Omental fat pad (tissue), 4 donors: Measurements from ENCODE around the gene ACSS2. TPM values are rescaled to one million over a fixed set of nuclear protein-coding genes. Genes with fewer than 3 reads are reported as not detected.

Source experiments
- ATAC-seq: fragments of 150-250 bp; one replicate; pipeline ENCODE4 v1.9.1; 2016; ENCODE audit warnings: mild to moderate bottlenecking, moderate library complexity; ENCODE audit not compliant: low FRiP score
- DNase-seq: peaks from one replicate; pipeline ENCODE4 v3.0.0-alpha.2; 2019; ENCODE audit warnings: low spot score
- CTCF ChIP-seq, 3 donors: fragments of 450-650 bp; IDR thresholded peaks; one replicate each; pipeline ENCODE4 v1.5.1; 2016 to 2017; ENCODE audit warnings: antibody characterized with exemption in 3 of 3, mild to moderate bottlenecking in 3 of 3, moderate library complexity in 2 of 3
- total RNA-seq, 4 donors: library from RNA; depleted of rRNA; stranded (reverse); fragments of >200 nt; gene quantifications; one replicate each; pipeline ENCODE4 v1.1.0, GENCODE V29; 2016

Gene ACSS2
- total RNA-seq, 4 donors from 2014 or later, result 72.4 to 119 (median 102) TPM

DNA sequence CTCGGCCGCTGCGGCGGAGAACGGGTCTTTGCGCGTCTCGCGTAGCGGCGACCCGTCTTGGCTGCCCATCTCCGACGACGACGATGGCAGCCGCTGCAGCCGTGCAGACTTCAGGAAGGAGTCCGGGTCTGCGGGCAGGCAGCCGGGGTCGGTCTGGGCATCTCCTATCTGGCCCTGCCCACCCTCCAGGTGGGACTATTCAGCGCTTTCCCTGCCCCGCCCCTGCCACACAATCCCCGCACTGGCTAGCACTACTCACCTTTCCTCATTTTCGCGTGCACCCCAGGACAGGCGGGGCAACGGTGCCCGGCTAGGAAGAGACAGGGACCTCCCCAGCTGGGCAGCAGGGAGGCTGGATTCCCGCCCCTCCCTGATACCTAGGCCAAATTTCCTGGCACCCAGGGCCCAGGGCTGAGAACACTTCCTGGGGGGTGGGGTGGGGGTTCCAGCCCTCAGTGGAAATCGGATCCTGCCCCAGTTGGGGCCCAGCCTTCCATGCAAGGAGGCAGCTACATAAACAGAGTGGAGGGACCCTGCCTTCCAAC lies 12.9 kb upstream of the ACSS2 start:
- DNase-seq, result no peak
- ATAC-seq, result no peak

DNA sequence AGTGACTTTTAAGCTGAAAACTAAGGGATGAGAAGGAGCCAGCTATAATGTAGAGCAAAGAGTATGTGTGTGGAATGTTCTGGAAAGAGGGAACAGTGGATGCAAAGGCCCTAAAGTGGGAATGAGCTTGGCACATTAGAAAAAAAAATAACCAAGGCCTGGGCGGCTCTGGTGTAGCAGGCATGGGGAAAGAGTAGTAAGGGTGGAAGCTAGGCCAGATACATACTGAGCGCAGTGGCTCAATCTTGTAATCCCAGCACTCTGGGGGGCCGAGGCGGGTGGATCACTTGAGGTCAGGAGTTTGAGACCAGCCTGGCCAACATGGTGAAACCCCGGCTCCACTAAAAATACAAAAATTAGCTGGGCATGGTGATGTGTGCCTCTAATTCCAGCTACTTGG lies 12.2 kb upstream of the ACSS2 start:
- TF ChIP-seq CTCF (IDR thresholded peaks at IDR 0.05), result no peak
- DNase-seq (no peak), ATAC-seq (no peak)

More for the DNA sequence above, 12.9 kb upstream of the ACSS2 start:
- TF ChIP-seq CTCF (IDR thresholded peaks at IDR 0.05), result no peak

- DNase-seq (no peak), ATAC-seq (no peak)
- no peak for TF ChIP-seq CTCF (IDR thresholded peaks at IDR 0.05)
Measured at GRCh38 chr20:34871320-34871926, 5.0 kb upstream of the ACSS2 start.

- DNase-seq, result no peak
- TF ChIP-seq CTCF (IDR thresholded peaks at IDR 0.05), result no peak
- ATAC-seq, result no peak
Measured at GRCh38 chr20:34871966-34872621, 4.3 kb upstream of the ACSS2 start.

DNA sequence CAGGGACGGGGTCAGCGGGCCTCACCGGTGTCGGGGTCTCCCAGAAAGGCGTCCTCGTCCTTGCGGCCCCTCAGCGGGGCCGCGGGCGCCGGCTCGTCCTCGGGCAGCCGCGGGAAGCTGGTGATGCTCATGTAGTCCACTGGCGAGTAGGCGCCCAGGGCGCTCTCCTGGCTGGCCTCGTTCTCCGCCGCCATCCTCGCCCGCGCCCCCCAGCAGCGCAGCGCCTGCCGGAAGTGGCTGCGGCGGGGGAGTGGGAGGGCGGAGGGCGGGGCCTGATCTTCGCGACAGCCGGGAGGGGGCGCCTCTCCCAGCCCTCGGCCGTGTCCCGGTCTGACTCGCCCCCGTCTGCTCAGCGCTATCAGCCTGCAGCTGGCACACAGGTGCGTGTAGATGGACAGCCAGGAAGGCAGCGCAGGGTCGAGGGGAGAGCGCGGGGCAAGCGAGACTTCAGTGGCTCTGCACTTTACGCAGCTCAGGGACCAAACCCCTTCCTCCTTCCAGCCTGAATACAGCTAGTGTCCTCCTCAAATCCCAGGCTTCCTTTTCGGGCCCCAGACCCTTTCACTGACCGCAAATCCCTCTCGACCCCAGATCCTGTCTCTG lies 3.7 kb upstream of the ACSS2 start, which contains the start of gene GGT7:
Gene GGT7, minus strand, starts transcription at position 235 of the 603 bp plus-strand sequence. Its CDS starts 41 bp downstream, at position 194.
- ATAC-seq, result peak; percentile 48
- TF ChIP-seq CTCF (IDR thresholded peaks at IDR 0.05), result no peak
- DNase-seq, result peak; percentile 54

DNA sequence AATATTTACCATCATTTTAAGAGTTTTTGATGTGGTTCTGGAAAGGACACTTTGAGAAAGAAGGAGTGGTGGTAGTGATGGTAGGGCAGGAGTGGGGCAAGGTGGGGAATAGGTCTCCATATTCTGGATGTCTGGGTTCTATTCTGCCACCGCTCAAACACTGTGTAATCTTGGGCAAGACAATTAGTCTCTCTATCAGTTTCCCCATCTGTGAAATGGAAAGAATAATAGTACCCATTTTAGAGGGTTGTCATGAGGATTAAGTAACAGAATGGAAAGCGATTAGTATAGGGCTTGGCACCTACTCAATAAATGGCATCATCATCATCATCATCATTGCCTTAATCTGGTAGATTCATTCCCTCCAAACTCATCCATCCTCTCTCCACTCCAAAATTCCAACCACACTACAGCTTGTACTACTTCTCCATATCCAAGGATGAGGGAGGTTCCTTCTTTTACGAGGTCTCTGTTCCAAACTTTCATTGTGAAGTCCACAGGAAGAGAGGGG lies 2.8 kb upstream of the ACSS2 start:
- DNase-seq (no peak), ATAC-seq (no peak)
- TF ChIP-seq CTCF (IDR thresholded peaks at IDR 0.05), result no peak
